Right lobe of liver (tissue), 6 donors: ENCODE measurements around the gene EXOC4. TPM values are rescaled to one million over a fixed set of nuclear protein-coding genes. Genes with fewer than 3 reads are reported as not detected.
A peak's percentile ranks its signal among the peaks of the same experiment; 100 is the strongest.

Experiments
- ATAC-seq, 4 donors: fragments of 200-7000 bp; cut with Tn5 transposase; one replicate each; pipeline ENCODE4 v1.9.1; 2020; ENCODE audit warnings: mild to moderate bottlenecking in 4 of 4, moderate library complexity in 4 of 4
- DNase-seq, 3 donors: peaks; one replicate each; pipeline ENCODE4 v3.0.0-alpha.2; 2020
- H3K27ac ChIP-seq, 3 donors: fragments of 200-600 bp; one replicate each; pipeline ENCODE4 v1.8.0; 2022
- H3K27me3 ChIP-seq, 2 donors: fragments of 200-600 bp; one replicate each; pipeline ENCODE4 v1.8.0; 2022
- H3K36me3 ChIP-seq, 4 donors: fragments of 200-600 bp; sonication (generic) in 1 of 4; one replicate each; pipeline versions ENCODE4 v1.5.1 to v1.8.0; 2017 to 2022; ENCODE audit warnings: control low read depth in 1 of 4
- H3K4me1 ChIP-seq, 4 donors: fragments of 200-600 bp; sonication (generic) in 1 of 4; one replicate each; pipeline versions ENCODE4 v1.5.1 to v1.8.0; 2017 to 2022; ENCODE audit warnings: control low read depth in 1 of 4
- H3K4me3 ChIP-seq, 3 donors: fragments of 200-600 bp; one replicate each; pipeline ENCODE4 v1.8.0; 2022
- H3K9me3 ChIP-seq, 4 donors: fragments of 200-600 bp; sonication (generic) in 1 of 4; one replicate each; pipeline versions ENCODE4 v1.5.1 to v1.8.0; 2017 to 2022; ENCODE audit warnings: control low read depth in 1 of 4
- POLR2A ChIP-seq: fragments of 450-650 bp; IDR thresholded peaks from one replicate; pipeline ENCODE4 v1.6.1; 2017; ENCODE audit warnings: antibody characterized with exemption, mild to moderate bottlenecking
- WGBS: methylation state at CpG from one replicate; pipeline ENCODE4 v1.1.6; 2018; ENCODE audit warnings: low coverage, low lambda C conversion rate; ENCODE audit not compliant: insufficient coverage; ENCODE audit errors: missing lambda C conversion rate; 5-methylcytosine and 5-hydroxymethylcytosine counted together
- intact Hi-C, 2 donors: fragments of 100-400 bp; cut with DNase I; formaldehyde crosslinking; loops; one replicate each; pipeline versions ENCODE4 v1.11.2 to v1.14.1; 2022
- total RNA-seq, 6 experiments: library from RNA; depleted of rRNA in 2 of 6; stranded (reverse); fragments of >200 nt in 2 of 6; fragmentation: NEBNext Ultra II Directional in 3 of 6; extraction: Animal tissue kit (Norgen Biotek cat#: 25700) in 3 of 6; gene quantifications; one replicate each; pipeline versions ENCODE4 v1.1.0 to v1.2.4, GENCODE V29; 2016 to 2023
- TF ChIP-seq, protein P1 (sequence below), 4 donors: fragments of 200-600 bp in 3 of 4; fragments of 450-650 bp in 1 of 4; IDR thresholded peaks; one replicate each; pipeline versions ENCODE4 v1.5.1 to v1.8.0; 2016 to 2022; ENCODE audit warnings: antibody characterized with exemption in 4 of 4, mild to moderate bottlenecking in 2 of 4
- donor health status: DM: no; HTN: yes; CAD: no.
- donor health status: DM: no; HTN: no; CAD: no.
- donor health status: DM: no; HTN: no; CAD: no.
- donor health status: DM: no; HTN: yes; CAD: no.
- donor health status: DM: no; HTN: yes; CAD: no.

EXOC4 gene
- total RNA-seq, 6 experiments from 2014 or later: 23.7 to 33.5 (median 30.0) TPM

DNA sequence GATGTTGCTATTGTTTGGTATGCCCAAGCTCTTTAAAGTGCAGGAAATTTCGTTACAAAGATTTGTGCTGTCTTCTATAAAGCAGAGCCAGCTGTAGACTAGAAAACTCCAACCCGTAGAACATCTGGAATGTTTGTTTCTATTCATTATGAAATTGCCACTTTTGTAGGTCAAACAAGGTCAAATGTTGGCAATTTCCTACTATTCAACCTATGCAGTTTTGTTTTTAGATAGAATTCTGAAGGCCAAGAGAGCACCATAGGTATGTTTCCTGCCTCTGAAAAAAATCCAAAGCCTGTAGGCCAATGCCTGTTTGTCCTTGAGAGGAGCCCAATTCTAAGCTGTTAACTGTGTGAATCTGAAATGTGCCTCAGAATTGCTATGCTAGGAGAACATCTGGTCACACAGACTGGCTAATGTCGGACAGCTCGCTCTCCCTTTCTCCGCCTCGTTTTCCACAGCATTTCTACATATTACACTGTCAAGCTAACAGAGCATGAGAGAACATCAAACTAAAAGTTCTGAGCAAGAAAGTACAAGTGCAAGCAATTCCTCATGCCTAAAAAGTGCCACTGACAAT, 607.1 kb downstream of the EXOC4 start:
- DNase-seq: no peak
- intact Hi-C loops: no loop called here
- no peaks in the 10 kb centered on the region for H3K27me3 ChIP-seq
- H3K36me3 ChIP-seq: no peaks in the 10 kb centered on the region
- no peak for TF ChIP-seq POLR2A
- TF ChIP-seq, protein P1, sequence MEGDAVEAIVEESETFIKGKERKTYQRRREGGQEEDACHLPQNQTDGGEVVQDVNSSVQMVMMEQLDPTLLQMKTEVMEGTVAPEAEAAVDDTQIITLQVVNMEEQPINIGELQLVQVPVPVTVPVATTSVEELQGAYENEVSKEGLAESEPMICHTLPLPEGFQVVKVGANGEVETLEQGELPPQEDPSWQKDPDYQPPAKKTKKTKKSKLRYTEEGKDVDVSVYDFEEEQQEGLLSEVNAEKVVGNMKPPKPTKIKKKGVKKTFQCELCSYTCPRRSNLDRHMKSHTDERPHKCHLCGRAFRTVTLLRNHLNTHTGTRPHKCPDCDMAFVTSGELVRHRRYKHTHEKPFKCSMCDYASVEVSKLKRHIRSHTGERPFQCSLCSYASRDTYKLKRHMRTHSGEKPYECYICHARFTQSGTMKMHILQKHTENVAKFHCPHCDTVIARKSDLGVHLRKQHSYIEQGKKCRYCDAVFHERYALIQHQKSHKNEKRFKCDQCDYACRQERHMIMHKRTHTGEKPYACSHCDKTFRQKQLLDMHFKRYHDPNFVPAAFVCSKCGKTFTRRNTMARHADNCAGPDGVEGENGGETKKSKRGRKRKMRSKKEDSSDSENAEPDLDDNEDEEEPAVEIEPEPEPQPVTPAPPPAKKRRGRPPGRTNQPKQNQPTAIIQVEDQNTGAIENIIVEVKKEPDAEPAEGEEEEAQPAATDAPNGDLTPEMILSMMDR (IDR thresholded peaks at IDR 0.05): no peak
- ATAC-seq: no peak
- WGBS: 93% methylated on average over 6 of the region's 6 CpGs
- no peak overlapping the region for H3K4me3 ChIP-seq
- H3K9me3 ChIP-seq: no peaks in the 10 kb centered on the region
- no peak overlapping the region for H3K27ac ChIP-seq
- peaks cover 0 to 26% (median 6%) of the 10 kb centered on the region in 4 donors for H3K4me1 ChIP-seq

DNA sequence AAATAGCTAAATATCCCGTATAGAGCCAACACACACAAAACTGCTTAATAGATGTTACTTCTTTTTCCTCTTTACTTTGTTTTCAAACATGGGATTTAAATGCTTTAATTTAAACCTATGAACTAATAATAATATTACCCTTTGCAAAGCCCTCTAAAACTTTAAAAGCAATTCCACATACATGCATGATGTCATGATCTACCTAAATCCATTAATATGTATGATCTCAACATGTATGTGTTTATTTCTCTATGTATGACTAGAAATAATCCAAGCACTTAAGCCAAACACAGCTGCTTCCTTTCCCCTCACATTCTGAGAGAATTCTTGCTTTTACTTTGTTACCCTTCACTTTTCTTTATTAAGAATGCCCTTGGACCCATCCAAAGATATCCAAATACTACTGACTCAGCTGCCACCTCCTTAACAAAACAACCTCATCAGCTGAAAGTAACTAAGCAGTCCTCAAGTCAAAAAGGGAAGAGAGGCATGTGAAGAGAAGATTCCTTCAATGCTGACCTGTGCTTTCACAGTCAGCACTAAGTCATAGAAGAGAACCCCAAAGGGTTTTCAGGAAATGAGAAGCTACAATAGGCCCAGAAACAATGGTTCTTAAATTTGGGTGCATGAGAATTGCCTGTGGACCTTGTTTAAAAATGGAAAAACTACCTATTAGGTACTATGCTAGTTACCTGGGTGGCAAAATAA, 607.9 kb downstream of the EXOC4 start:
- no peak overlapping the region for H3K27ac ChIP-seq
- H3K36me3 ChIP-seq: no peaks in the 10 kb centered on the region
- DNase-seq: no peak
- no peaks in the 10 kb centered on the region for H3K9me3 ChIP-seq
- intact Hi-C loops: no loop called here
- TF ChIP-seq, protein P1 (IDR thresholded peaks at IDR 0.05): no peak
- no peak for TF ChIP-seq POLR2A
- ATAC-seq: peak in 1 of 4 donors; percentile 11
- H3K4me3 ChIP-seq: no peak overlapping the region
- no peaks in the 10 kb centered on the region for H3K27me3 ChIP-seq
- 74% methylated on average over 1 of the region's 1 CpG for WGBS
- peaks cover 0 to 26% (median 6%) of the 10 kb centered on the region in 4 donors for H3K4me1 ChIP-seq

DNA sequence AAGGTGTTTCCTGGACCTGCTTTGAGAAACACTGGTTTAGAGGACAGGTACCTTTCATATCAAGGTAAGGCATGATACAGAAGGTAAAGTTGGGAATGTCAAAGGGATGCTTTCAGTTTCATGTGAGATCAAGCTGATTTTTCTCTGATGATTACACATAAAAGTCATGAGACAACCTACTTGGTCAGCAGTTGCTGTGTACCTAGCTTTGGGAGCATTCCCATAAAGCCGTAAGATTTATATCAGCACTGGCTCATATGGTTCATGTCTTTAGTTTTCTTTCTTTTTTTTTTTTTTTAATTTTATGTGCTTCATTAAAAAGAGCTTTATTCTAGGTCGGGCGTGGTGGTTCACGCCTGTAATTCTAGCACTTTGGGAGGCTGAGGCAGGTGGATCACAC, 609.0 kb downstream of the EXOC4 start:
- Histone ChIP-seq H3K27me3 (no peaks in the 10 kb centered on the region), H3K4me3 (no peak overlapping the region), H3K36me3 (no peaks in the 10 kb centered on the region), H3K4me1 (peaks cover 0 to 26% (median 6%) of the 10 kb centered on the region in 4 donors), H3K9me3 (no peaks in the 10 kb centered on the region), H3K27ac (no peak overlapping the region)
- TF ChIP-seq POLR2A: no peak
- TF ChIP-seq, protein P1 (IDR thresholded peaks at IDR 0.05): no peak
- 76% methylated on average over 4 of the region's 4 CpGs for WGBS
- intact Hi-C loops: no loop called here
- no peak for DNase-seq
- ATAC-seq: peak in 1 of 4 donors; percentile 48

DNA sequence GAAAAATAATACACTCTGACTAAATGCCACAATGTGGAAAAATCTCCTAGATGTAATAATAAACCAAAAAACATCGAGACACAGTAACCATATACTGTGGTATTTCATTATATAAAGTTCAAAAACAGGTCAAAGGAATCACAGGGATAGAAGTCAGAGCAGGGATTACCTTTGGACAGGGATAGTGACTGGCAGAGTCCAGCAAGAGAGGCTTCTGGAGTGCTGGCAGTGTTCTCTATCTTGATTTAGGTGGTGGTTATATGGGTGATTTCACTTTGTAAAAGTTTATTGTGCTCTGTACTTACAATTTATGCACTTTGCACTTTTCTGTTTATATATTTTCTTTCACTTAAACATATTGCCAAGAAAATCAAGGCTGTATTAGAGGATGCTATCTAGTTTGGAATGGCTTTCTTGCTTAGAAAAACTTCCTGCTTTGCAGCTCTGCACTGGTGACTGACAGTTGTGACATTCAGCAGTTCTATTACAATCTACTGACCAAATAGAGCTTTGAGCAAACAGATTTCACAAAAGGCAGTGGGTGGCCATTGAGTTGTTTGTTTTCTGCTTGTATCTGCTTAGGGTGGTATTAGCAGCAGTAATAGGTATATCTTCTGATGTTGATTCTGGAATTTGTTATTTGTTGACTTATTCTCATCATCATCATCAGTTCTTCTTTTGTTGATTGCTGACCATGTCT, 610.6 kb downstream of the EXOC4 start:
- Histone ChIP-seq H3K9me3 (no peaks in the 10 kb centered on the region), H3K4me1 (peaks cover 0 to 26% (median 6%) of the 10 kb centered on the region in 4 donors), H3K36me3 (no peaks in the 10 kb centered on the region), H3K27me3 (no peaks in the 10 kb centered on the region), H3K4me3 (no peak overlapping the region), H3K27ac (peak overlapping the region in 1 of 3 donors; percentile 20)
- peak; percentile 90 to 92 (median 90) for ATAC-seq
- intact Hi-C loops: no loop called here
- peak in 1 of 3 donors; percentile 47 for DNase-seq
- WGBS: 15% methylated on average over 1 of the region's 1 CpG
- TF ChIP-seq, protein P1 (IDR thresholded peaks at IDR 0.05): no peak
- TF ChIP-seq POLR2A: no peak
